ENCODE results near the gene ZXDC. TPM values are rescaled to one million over a fixed set of nuclear protein-coding genes. Genes with fewer than 3 reads are reported as not detected.
A peak's percentile ranks its signal among the peaks of the same experiment; 100 is the strongest.

ZXDC gene
- total and polyA plus RNA-seq, 2 donors from 2014 or later: 11.4 to 44.8 TPM

GRCh38 chr3:126395846-126396513 lies 79.7 kb downstream of the ZXDC start:
- Histone ChIP-seq H3K9me3 (ENCODE audit: control insufficient read depth in 2 of 3, insufficient read depth in 1 of 3, low read length in 3 of 3) (no peaks in the 10 kb centered on the region), H3K4me3 (ENCODE audit: low read length in 3 of 3) (no peak overlapping the region), H3K4me1 (ENCODE audit: control insufficient read depth in 2 of 3, insufficient read depth in 2 of 3, low read depth in 1 of 3, low read length in 3 of 3) (no peaks in the 10 kb centered on the region), H3K36me3 (ENCODE audit: control insufficient read depth in 2 of 3, insufficient read depth in 3 of 3, low read length in 3 of 3) (no peaks in the 10 kb centered on the region), H3K27ac (ENCODE audit: low read depth in 2 of 2, low read length in 2 of 2) (no peak overlapping the region), H3K27me3 (ENCODE audit: control insufficient read depth, insufficient read depth, low read length) (no peaks in the 10 kb centered on the region), H3K9ac (ENCODE audit: low read length in 3 of 3) (no peak overlapping the region)
- peak in 1 of 5 donors; percentile 64 for DNase-seq
- TF ChIP-seq, protein P1, sequence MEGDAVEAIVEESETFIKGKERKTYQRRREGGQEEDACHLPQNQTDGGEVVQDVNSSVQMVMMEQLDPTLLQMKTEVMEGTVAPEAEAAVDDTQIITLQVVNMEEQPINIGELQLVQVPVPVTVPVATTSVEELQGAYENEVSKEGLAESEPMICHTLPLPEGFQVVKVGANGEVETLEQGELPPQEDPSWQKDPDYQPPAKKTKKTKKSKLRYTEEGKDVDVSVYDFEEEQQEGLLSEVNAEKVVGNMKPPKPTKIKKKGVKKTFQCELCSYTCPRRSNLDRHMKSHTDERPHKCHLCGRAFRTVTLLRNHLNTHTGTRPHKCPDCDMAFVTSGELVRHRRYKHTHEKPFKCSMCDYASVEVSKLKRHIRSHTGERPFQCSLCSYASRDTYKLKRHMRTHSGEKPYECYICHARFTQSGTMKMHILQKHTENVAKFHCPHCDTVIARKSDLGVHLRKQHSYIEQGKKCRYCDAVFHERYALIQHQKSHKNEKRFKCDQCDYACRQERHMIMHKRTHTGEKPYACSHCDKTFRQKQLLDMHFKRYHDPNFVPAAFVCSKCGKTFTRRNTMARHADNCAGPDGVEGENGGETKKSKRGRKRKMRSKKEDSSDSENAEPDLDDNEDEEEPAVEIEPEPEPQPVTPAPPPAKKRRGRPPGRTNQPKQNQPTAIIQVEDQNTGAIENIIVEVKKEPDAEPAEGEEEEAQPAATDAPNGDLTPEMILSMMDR (IDR thresholded peaks at IDR 0.05; ENCODE audit: borderline replicate concordance, extremely low read depth, insufficient read depth): no peak
- no peak for FAIRE-seq
- intact Hi-C loops (cut with DNase I): loop anchor here (10.0 kb wide), 1 partner anchor 141 kb away; no protein-coding TSS in a partner anchor

GRCh38 chr3:126394977-126395321 lies 80.7 kb downstream of the ZXDC start:
- Histone ChIP-seq H3K4me1 (ENCODE audit: control insufficient read depth in 2 of 3, insufficient read depth in 2 of 3, low read depth in 1 of 3, low read length in 3 of 3) (no peaks in the 10 kb centered on the region), H3K9ac (ENCODE audit: low read length in 3 of 3) (no peak overlapping the region), H3K36me3 (ENCODE audit: control insufficient read depth in 2 of 3, insufficient read depth in 3 of 3, low read length in 3 of 3) (no peaks in the 10 kb centered on the region), H3K4me3 (ENCODE audit: low read length in 3 of 3) (peak overlapping the region in 1 of 3 donors; percentile 1), H3K27ac (ENCODE audit: low read depth in 2 of 2, low read length in 2 of 2) (no peak overlapping the region), H3K9me3 (ENCODE audit: control insufficient read depth in 2 of 3, insufficient read depth in 1 of 3, low read length in 3 of 3) (no peaks in the 10 kb centered on the region), H3K27me3 (ENCODE audit: control insufficient read depth, insufficient read depth, low read length) (no peaks in the 10 kb centered on the region)
- DNase-seq (peak in 1 of 5 donors; percentile 70), FAIRE-seq (no peak)
- TF ChIP-seq, protein P1 (IDR thresholded peaks at IDR 0.05; ENCODE audit: borderline replicate concordance, extremely low read depth, insufficient read depth): no peak
- intact Hi-C loops (cut with DNase I): loop anchor here (10.0 kb wide), 1 partner anchor 140 kb away; no protein-coding TSS in a partner anchor

- FAIRE-seq: no peak
- H3K36me3 ChIP-seq (ENCODE audit: control insufficient read depth in 2 of 3, insufficient read depth in 3 of 3, low read length in 3 of 3): no peaks in the 10 kb centered on the region
- peak in 4 of 5 donors; percentile 82 to 91 (median 86) for DNase-seq
- intact Hi-C loops (cut with DNase I): loop anchor here (10.0 kb wide), 1 partner anchor 140 kb away; no protein-coding TSS in a partner anchor
- H3K4me3 ChIP-seq (ENCODE audit: low read length in 3 of 3): peak within 1 kb of the TSS in 1 of 3 donors; percentile 1
- TF ChIP-seq, protein P1 (IDR thresholded peaks at IDR 0.05; ENCODE audit: borderline replicate concordance, extremely low read depth, insufficient read depth): no peak
- H3K4me1 ChIP-seq (ENCODE audit: control insufficient read depth in 2 of 3, insufficient read depth in 2 of 3, low read depth in 1 of 3, low read length in 3 of 3): peaks cover 0 to 3% (median 0%) of the 10 kb centered on the region in 3 donors
- H3K27me3 ChIP-seq (ENCODE audit: control insufficient read depth, insufficient read depth, low read length): no peaks in the 10 kb centered on the region
- no peak within 1 kb of the TSS for H3K27ac ChIP-seq (ENCODE audit: low read depth in 2 of 2, low read length in 2 of 2)
- no peak within 1 kb of the TSS for H3K9ac ChIP-seq (ENCODE audit: low read length in 3 of 3)
- H3K9me3 ChIP-seq (ENCODE audit: control insufficient read depth in 2 of 3, insufficient read depth in 1 of 3, low read length in 3 of 3): no peaks in the 10 kb centered on the region
These were observed 81.3 kb downstream of the ZXDC start, which contains the start of gene CFAP100 for GRCh38 chr3:126394179-126394976. TSS of gene CFAP100 (plus strand) at chr3:126394909. CDS start at chr3:126396001, 1,092 bp downstream.
